Left ventricle myocardium inferior (tissue), 1 donor: ENCODE results near the gene LRP1B. TPM values are rescaled to one million over a fixed set of nuclear protein-coding genes. Genes with fewer than 3 reads are reported as not detected.

ENCODE experiments used
- DNase-seq: peaks from one replicate; pipeline ENCODE4 v3.0.0-alpha.2; 2020
- H3K27ac ChIP-seq: fragments of 200-600 bp; replicated peaks from 2 replicates; pipeline ENCODE4 v1.8.0; 2021
- H3K27me3 ChIP-seq: fragments of 200-600 bp; 2 replicates; pipeline ENCODE4 v1.8.0; 2021; ENCODE audit warnings: low read depth
- H3K36me3 ChIP-seq: fragments of 200-600 bp; 2 replicates; pipeline ENCODE4 v1.8.0; 2021
- H3K4me1 ChIP-seq: fragments of 200-600 bp; 2 replicates; pipeline ENCODE4 v1.8.0; 2021
- H3K4me3 ChIP-seq: fragments of 200-600 bp; 2 replicates; pipeline ENCODE4 v1.8.0; 2021; ENCODE audit warnings: mild to moderate bottlenecking, moderate library complexity
- H3K9me3 ChIP-seq: fragments of 200-600 bp; replicated peaks from 2 replicates; pipeline ENCODE4 v1.8.0; 2021
- intact Hi-C: fragments of 100-400 bp; cut with micrococcal nuclease; formaldehyde crosslinking; loops from one replicate; pipeline ENCODE4 v1.11.0; 2022
- total RNA-seq: library from RNA; stranded (reverse); fragmentation: NEBNext Ultra II Directional; extraction: Animal tissue kit (Norgen Biotek cat#: 25700); gene quantifications from one replicate; pipeline ENCODE4 v1.2.1, GENCODE V29; 2021
- TF ChIP-seq, protein P1 (sequence below): fragments of 200-600 bp; IDR thresholded peaks from 2 replicates; pipeline ENCODE4 v1.8.0; 2021; ENCODE audit warnings: antibody characterized with exemption, mild to moderate bottlenecking, borderline replicate concordance
- donor health status: DM: no; HTN: yes; CAD: no; lungs with severe emphysema.

LRP1B gene
- total RNA-seq, 1 donor from 2014 or later: 0.08 TPM

- DNase-seq: no peak
- H3K36me3 ChIP-seq: no peaks in the 10 kb centered on the region
- no peak overlapping the region for H3K27ac ChIP-seq
- H3K9me3 ChIP-seq: no peaks in the 10 kb centered on the region
- no peaks in the 10 kb centered on the region for H3K4me1 ChIP-seq
- intact Hi-C loops: no loop called here
- H3K27me3 ChIP-seq: no peaks in the 10 kb centered on the region
- TF ChIP-seq, protein P1, sequence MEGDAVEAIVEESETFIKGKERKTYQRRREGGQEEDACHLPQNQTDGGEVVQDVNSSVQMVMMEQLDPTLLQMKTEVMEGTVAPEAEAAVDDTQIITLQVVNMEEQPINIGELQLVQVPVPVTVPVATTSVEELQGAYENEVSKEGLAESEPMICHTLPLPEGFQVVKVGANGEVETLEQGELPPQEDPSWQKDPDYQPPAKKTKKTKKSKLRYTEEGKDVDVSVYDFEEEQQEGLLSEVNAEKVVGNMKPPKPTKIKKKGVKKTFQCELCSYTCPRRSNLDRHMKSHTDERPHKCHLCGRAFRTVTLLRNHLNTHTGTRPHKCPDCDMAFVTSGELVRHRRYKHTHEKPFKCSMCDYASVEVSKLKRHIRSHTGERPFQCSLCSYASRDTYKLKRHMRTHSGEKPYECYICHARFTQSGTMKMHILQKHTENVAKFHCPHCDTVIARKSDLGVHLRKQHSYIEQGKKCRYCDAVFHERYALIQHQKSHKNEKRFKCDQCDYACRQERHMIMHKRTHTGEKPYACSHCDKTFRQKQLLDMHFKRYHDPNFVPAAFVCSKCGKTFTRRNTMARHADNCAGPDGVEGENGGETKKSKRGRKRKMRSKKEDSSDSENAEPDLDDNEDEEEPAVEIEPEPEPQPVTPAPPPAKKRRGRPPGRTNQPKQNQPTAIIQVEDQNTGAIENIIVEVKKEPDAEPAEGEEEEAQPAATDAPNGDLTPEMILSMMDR: no peak
- H3K4me3 ChIP-seq: no peak overlapping the region
Measured at GRCh38 chr2:140621583-140622362, 1509.0 kb downstream of the LRP1B start.

DNA sequence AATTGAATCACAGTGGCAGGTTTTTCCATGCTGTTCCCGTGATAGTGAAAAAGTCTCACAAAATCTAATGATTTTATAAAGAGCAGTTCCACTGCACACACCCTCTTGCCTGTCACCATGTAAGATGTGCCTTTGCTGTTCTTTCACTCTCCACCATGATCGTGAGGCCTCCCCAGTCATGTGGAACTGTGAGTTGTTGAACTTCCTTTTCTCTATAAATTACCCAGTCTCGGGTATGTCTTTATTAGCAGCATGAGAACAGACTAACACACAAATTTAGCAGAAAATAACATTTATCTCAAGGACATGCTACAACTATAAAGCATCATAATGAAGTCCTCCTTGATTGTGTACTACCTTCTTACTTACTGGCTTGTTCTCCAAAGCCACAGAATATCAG lies 1526.0 kb downstream of the LRP1B start:
- DNase-seq: no peak
- Histone ChIP-seq H3K36me3 (no peaks in the 10 kb centered on the region), H3K27ac (no peak overlapping the region), H3K9me3 (no peaks in the 10 kb centered on the region), H3K4me1 (no peaks in the 10 kb centered on the region), H3K4me3 (no peak overlapping the region), H3K27me3 (no peaks in the 10 kb centered on the region)
- intact Hi-C loops: no loop called here
- TF ChIP-seq, protein P1: no peak

DNA sequence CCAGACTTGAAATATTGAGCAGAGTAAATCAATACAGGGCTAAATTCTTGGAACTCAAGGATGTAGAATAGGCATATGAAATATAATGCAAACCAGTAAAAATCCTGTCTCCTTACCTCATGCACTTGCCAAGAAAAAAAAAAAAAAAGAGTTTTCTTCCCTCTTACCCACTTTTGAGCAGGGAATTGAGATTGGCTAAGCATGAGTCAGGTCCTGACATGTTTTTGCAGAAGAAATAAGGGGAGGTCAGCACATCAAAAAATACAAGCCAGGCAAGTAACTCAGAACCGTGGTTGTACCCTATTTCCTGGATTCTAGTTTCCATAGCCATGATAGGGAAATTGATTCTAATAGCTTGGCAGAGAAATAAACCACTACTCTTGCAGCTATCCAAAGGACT lies 1526.7 kb downstream of the LRP1B start:
- Histone ChIP-seq H3K4me1 (no peaks in the 10 kb centered on the region), H3K9me3 (no peaks in the 10 kb centered on the region), H3K27ac (no peak overlapping the region), H3K27me3 (no peaks in the 10 kb centered on the region), H3K4me3 (no peak overlapping the region), H3K36me3 (no peaks in the 10 kb centered on the region)
- intact Hi-C loops: no loop called here
- TF ChIP-seq, protein P1: no peak
- no peak for DNase-seq

GRCh38 chr2:140603416-140603815 lies 1527.4 kb downstream of the LRP1B start:
- Histone ChIP-seq H3K27ac (no peak overlapping the region), H3K9me3 (no peaks in the 10 kb centered on the region), H3K4me1 (no peaks in the 10 kb centered on the region), H3K36me3 (no peaks in the 10 kb centered on the region), H3K4me3 (no peak overlapping the region), H3K27me3 (no peaks in the 10 kb centered on the region)
- TF ChIP-seq, protein P1: no peak
- DNase-seq: no peak
- intact Hi-C loops: no loop called here

GRCh38 chr2:140601801-140602200 lies 1529.0 kb downstream of the LRP1B start:
- H3K27ac ChIP-seq: no peak overlapping the region
- TF ChIP-seq, protein P1: no peak
- DNase-seq: no peak
- no peak overlapping the region for H3K4me3 ChIP-seq
- H3K9me3 ChIP-seq: no peaks in the 10 kb centered on the region
- no peaks in the 10 kb centered on the region for H3K36me3 ChIP-seq
- intact Hi-C loops: no loop called here
- H3K27me3 ChIP-seq: no peaks in the 10 kb centered on the region
- no peaks in the 10 kb centered on the region for H3K4me1 ChIP-seq
